GM19035 (cell line): ENCODE measurements around the gene VAMP5.
"Not testable (repeated sequence)": the region's sequence is repeated elsewhere in the genome, so short reads cannot be mapped to it uniquely, and the experiment has no call there.

Source experiments
- ATAC-seq: cut with Tn5 transposase; IDR thresholded peaks from one replicate; pipeline ENCODE4 v1.9.1; 2021; ENCODE audit not compliant: unreplicated experiment

VAMP5 gene

GRCh38 chr2:85584354-85584856, at the start of gene VAMP5:
VAMP5 (plus strand) TSS chr2:85584431; CDS start chr2:85584491, 60 bp downstream.
- ATAC-seq, result peak; percentile 42

GRCh38 chr2:85534881-85535280, 49.4 kb upstream of the VAMP5 start:
- no peak for ATAC-seq

- no peak for ATAC-seq
Measured at GRCh38 chr2:85536479-85536878, 47.8 kb upstream of the VAMP5 start.

- ATAC-seq, result no peak
Measured at GRCh38 chr2:85537600-85538506, 46.4 kb upstream of the VAMP5 start.

GRCh38 chr2:85538507-85539360, 45.5 kb upstream of the VAMP5 start, which contains the start of gene MAT2A:
MAT2A (plus strand) TSS chr2:85539168; CDS start chr2:85539288, 120 bp downstream.
- ATAC-seq, result peak; percentile 72

GRCh38 chr2:85539361-85540132, 44.7 kb upstream of the VAMP5 start:
- peak; percentile 33 for ATAC-seq

- ATAC-seq, result no peak
Measured at GRCh38 chr2:85540133-85540648, 44.0 kb upstream of the VAMP5 start.

- no peak for ATAC-seq
Measured at GRCh38 chr2:85541262-85541661, 43.0 kb upstream of the VAMP5 start.

GRCh38 chr2:85541753-85542457, 42.3 kb upstream of the VAMP5 start:
- ATAC-seq, result no peak

- ATAC-seq, result no peak
Measured at GRCh38 chr2:85542777-85543176, 41.5 kb upstream of the VAMP5 start.

GRCh38 chr2:85544254-85544691, 40.0 kb upstream of the VAMP5 start:
- ATAC-seq, result not testable (repeated sequence)

GRCh38 chr2:85544915-85545779, 39.1 kb upstream of the VAMP5 start:
- not testable (repeated sequence) for ATAC-seq

- no peak for ATAC-seq
Measured at GRCh38 chr2:85545780-85546240, 38.4 kb upstream of the VAMP5 start.

- ATAC-seq, result no peak
Measured at GRCh38 chr2:85547089-85547858, 37.0 kb upstream of the VAMP5 start.

GRCh38 chr2:85547859-85548607, 36.2 kb upstream of the VAMP5 start:
- ATAC-seq, result no peak

GRCh38 chr2:85548608-85548900, 35.7 kb upstream of the VAMP5 start:
- no peak for ATAC-seq

GRCh38 chr2:85549095-85549494, 35.1 kb upstream of the VAMP5 start:
- ATAC-seq, result no peak
